ENCODE results near the gene CDH11. TPM values are rescaled to one million over a fixed set of nuclear protein-coding genes. Genes with fewer than 3 reads are reported as not detected.

Gene CDH11
- total RNA-seq, 1 experiment from 2014 or later, result 5.4 TPM

GRCh38 chr16:65099607-65100006 lies 22.3 kb downstream of the CDH11 start:
- Histone ChIP-seq H3K23me2 (ENCODE audit: insufficient read length, low read depth, low read length, poor library complexity, severe bottlenecking) (no peaks in the 10 kb centered on the region), H4K5ac (ENCODE audit: insufficient read length, low read depth, low read length) (no peak overlapping the region), H3K79me2 (ENCODE audit: insufficient read depth, low read length) (no peaks in the 10 kb centered on the region), H2BK20ac (ENCODE audit: low read depth, low read length, poor library complexity, severe bottlenecking) (no peak overlapping the region), H3K14ac (ENCODE audit: insufficient read depth, low read length) (no peak overlapping the region), H2BK12ac (ENCODE audit: insufficient read length, low read depth, low read length) (no peak overlapping the region), H2AK5ac (ENCODE audit: insufficient read length, low read length) (no peak overlapping the region), H2BK5ac (ENCODE audit: insufficient read length, low read length) (no peak overlapping the region), H4K91ac (ENCODE audit: insufficient read length, low read depth, low read length) (no peak overlapping the region), H2AFZ (ENCODE audit: low read length) (no peak overlapping the region), H3K79me1 (ENCODE audit: insufficient read depth, low read depth, low read length, poor library complexity, severe bottlenecking) (no peaks in the 10 kb centered on the region), H3K18ac (ENCODE audit: insufficient read length, low read depth, low read length) (no peak overlapping the region), H3K4me1 (ENCODE audit: insufficient read depth, low read length) (no peaks in the 10 kb centered on the region), H3K27ac (ENCODE audit: insufficient read length, low read depth, low read length) (no peak overlapping the region), H3K9me3 (ENCODE audit: control insufficient read depth, low read depth, low read length) (no peaks in the 10 kb centered on the region), H3T11ph (ENCODE audit: low read length) (no peak overlapping the region), H3K4ac (ENCODE audit: low read depth, low read length) (no peak overlapping the region), H4K8ac (replicated peaks; ENCODE audit: insufficient read length, low read depth, low read length) (no peak overlapping the region), H2BK120ac (ENCODE audit: low read depth, low read length, poor library complexity, severe bottlenecking) (no peak overlapping the region), H2BK15ac (ENCODE audit: low read depth, low read length) (no peak overlapping the region), H3K27me3 (ENCODE audit: insufficient read depth, low read length) (no peaks in the 10 kb centered on the region), H3K9ac (ENCODE audit: extremely low read depth, insufficient read length, low read length) (no peak overlapping the region), H3K23ac (ENCODE audit: insufficient read length, low read depth, low read length) (no peak overlapping the region), H3K56ac (ENCODE audit: insufficient read length, low read depth, low read length) (no peak overlapping the region), H4K20me1 (ENCODE audit: control insufficient read depth, insufficient read depth, insufficient read length) (no peaks in the 10 kb centered on the region), H3K4me2 (ENCODE audit: insufficient read depth, insufficient read length, low read length) (no peak overlapping the region)
- Mint-ChIP-seq H3K4me1 (no peaks in the 10 kb centered on the region), H3K9me3 (no peaks in the 10 kb centered on the region; a peak in 1 of 5 replicates), H3K27ac (no peak overlapping the region), H3K27me3 (ENCODE audit: low read depth) (no peaks in the 10 kb centered on the region; the same call in 1 of the 2 replicates), H3K36me3 (ENCODE audit: insufficient read depth in 1 of 3, low read depth in 3 of 3) (no peaks in the 10 kb centered on the region), H3K4me3 (no peak overlapping the region)
- WGBS (ENCODE audit: extremely low coverage, insufficient read length, low lambda C conversion rate), result no CpG with 5 or more reads among the region's 2 CpGs
- TF ChIP-seq CTCF (conservative IDR thresholded peaks at IDR 0.05), result no peak
- DNase-seq, result no peak
